Activated CD8-positive, alpha-beta memory T cell treated with anti-CD3 and anti-CD28 coated beads for 36 hours (primary cell): ENCODE measurements around the gene YY1. TPM values are rescaled to one million over a fixed set of nuclear protein-coding genes. Genes with fewer than 3 reads are reported as not detected.

Experiments
- CTCF ChIA-PET: fragments of 350-600 bp; sonication (Branson Sonifier 250); formaldehyde crosslinking; loops from one replicate; lab custom pipeline; 2021; ENCODE audit warnings: antibody characterized with exemption; lab: Charles Lee
- POLR2A ChIA-PET: fragments of 350-600 bp; sonication (Branson Sonifier 250); formaldehyde crosslinking; loops from one replicate; lab custom pipeline; 2021; ENCODE audit warnings: antibody characterized with exemption; lab: Charles Lee
- total RNA-seq, 2 experiments: library from RNA; stranded (reverse); gene quantifications; one replicate each; pipeline ENCODE4 v1.2.3, GENCODE V29; 2021

Gene YY1
- total RNA-seq, 2 experiments from 2014 or later = 108 to 109 TPM

GRCh38 chr14:100329233-100330006 lies 90.5 kb downstream of the YY1 start:
- ChIA-PET POLR2A (no interaction called here), CTCF (interaction anchor here (1.3 to 1.5 kb wide), 2 partner anchors 22 to 44 kb away, joined by 3 to 4 read pairs; no protein-coding TSS in a partner anchor)

DNA sequence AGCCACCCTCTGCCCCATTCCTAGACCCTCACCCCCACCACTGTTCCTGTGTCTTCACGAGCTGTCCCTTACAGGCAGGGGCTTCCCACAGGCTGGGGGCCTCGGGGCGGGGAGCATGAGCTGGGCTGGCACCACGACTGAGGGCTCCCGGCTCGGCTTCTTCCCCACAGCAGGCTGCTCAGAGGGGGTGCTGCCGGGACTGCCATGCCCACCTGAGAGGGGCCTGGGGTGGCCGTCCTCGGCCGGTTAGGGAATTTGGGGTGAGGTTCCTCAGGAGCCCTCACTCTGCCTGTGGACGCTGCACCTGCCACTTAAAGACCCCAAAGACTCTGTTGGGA lies 91.0 kb downstream of the YY1 start:
- CTCF ChIA-PET = interaction anchor here (1.3 to 1.5 kb wide), 2 partner anchors 21 to 44 kb away, joined by 3 to 4 read pairs; no protein-coding TSS in a partner anchor
- POLR2A ChIA-PET = no interaction called here

DNA sequence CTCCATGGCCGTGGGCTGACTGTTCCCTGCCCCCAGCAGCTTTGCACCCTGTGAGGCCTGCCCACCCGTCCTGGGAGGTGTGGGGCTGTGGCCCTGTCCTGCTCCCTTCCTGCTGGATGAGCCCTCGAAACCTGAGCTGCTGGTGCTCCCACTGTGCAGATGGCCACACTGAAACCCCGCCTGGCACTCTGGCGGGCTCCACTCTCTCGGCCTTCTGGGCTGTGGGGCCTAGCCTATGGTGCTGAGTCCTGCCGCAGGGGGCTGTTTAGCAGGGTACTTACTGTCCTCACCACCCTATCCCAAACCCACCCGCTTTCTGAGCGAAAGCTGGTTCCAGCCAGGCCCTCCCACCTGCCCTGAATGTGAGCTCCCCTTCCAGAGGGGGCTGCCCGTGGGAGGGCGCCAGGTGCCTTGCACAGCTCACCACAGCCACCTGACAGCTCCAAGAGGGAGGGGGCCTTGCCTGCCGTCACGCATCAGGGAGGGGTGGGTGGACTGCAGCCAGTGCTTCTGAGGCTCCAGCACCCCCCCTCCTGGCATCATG lies 91.5 kb downstream of the YY1 start:
- ChIA-PET POLR2A (no interaction called here), CTCF (interaction anchor here (1.3 to 1.5 kb wide), 2 partner anchors 21 to 45 kb away, joined by 3 to 4 read pairs; no protein-coding TSS in a partner anchor)

DNA sequence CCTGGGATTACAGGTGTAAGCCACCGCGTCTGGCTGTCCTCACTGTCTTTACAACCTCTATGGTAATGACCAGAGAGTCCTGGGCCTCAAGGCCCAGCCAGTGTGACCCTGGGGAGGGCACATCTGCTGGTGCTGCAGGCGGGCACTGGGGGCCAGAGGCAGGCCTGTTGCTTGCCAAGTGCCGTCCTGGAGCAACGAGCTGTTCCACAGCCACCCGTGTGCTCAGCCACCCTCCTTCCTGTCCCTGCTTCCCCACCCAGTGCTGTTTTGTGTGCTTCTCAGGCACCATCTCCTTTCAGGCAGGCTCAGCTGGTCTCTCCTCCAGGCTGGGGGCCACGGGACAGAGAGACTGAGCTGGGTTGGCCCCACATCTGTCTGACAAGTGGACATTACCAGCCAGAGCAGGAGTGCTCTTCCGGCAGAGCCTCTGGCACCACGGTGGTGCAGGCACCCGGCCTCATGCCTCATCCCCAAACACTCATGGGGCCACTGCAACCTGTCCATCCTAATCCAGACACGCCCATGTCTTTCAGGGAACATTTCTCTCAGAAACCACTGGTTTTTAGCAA lies 93.2 kb downstream of the YY1 start:
- CTCF ChIA-PET = interaction anchor here (0.7 kb wide), 1 partner anchor 326 kb away, joined by 3 read pairs; no protein-coding TSS in a partner anchor
- POLR2A ChIA-PET = no interaction called here

Other genes starting within 250 kb of the YY1 start
- 100 to 1,000 TPM; 171 to 175 TPM for gene EVL, start 173.7 kb upstream of the YY1 start, total RNA-seq
- 1 to 10 TPM in 1 of 2 experiments, under 1 TPM in 1; 0.23 to 1.3 TPM for gene DEGS2, start 79.5 kb upstream of the YY1 start, total RNA-seq
- gene SLC25A29, start 67.3 kb downstream of the YY1 start, total RNA-seq = 10 to 100 TPM; 13.5 to 14.0 TPM
- gene SLC25A47, start 84.2 kb downstream of the YY1 start, total RNA-seq = not detected
- 1 to 10 TPM; 7.7 to 8.7 TPM for gene WDR25, start 137.3 kb downstream of the YY1 start, total RNA-seq